ENCODE measurements around the gene SORCS1.

- TF ChIP-seq EZH2 (IDR thresholded peaks at IDR 0.05; ENCODE audit: insufficient read depth, poor library complexity, severe bottlenecking), result no peak
- no peak for TF ChIP-seq EZH2phosphoT487 (IDR thresholded peaks at IDR 0.05; ENCODE audit: insufficient read depth, low read depth)
These were observed 168.0 kb downstream of the SORCS1 start for GRCh38 chr10:106996510-106996909.

Measured in GM23248 (cell line).